ENCODE measurements around the gene DMRT1.

- TF ChIP-seq POLR2A (IDR thresholded peaks at IDR 0.05; ENCODE audit: low read length): no peak
- TF ChIP-seq GATA1 (IDR thresholded peaks at IDR 0.05; ENCODE audit: low read depth, low read length): no peak
These were observed 45.6 kb upstream of the DMRT1 start for GRCh38 chr9:795869-796268.
